Esophagus squamous epithelium (tissue), 5 donors: ENCODE data around the gene RTKN. TPM values are rescaled to one million over a fixed set of nuclear protein-coding genes. Genes with fewer than 3 reads are reported as not detected.

Source experiments
- DNase-seq: peaks from one replicate; lab custom pipeline; 2025; lab: John Stamatoyannopoulos, UW
- H3K27ac ChIP-seq, 4 donors: fragments of 200-600 bp; sonication (generic); one replicate each; pipeline ENCODE4 v1.5.1; 2016 to 2019; ENCODE audit warnings: mild to moderate bottlenecking in 1 of 4
- H3K27me3 ChIP-seq, 4 donors: fragments of 200-600 bp; sonication (generic); 1 replicate in 3 of 4; 2 replicates in 1 of 4; pipeline versions ENCODE4 v1.5.1 to v1.6.0; 2017 to 2021; ENCODE audit warnings: antibody characterized with exemption in 1 of 4
- H3K36me3 ChIP-seq, 3 donors: fragments of 200-600 bp; sonication (generic); one replicate each; pipeline ENCODE4 v1.5.1; 2016 to 2019
- H3K4me1 ChIP-seq, 3 donors: fragments of 200-600 bp; sonication (generic); one replicate each; pipeline ENCODE4 v1.5.1; 2017 to 2019
- H3K4me3 ChIP-seq, 4 donors: fragments of 200-600 bp; sonication (generic); 1 replicate in 3 of 4; 2 replicates in 1 of 4; pipeline ENCODE4 v1.5.1; 2016 to 2019; ENCODE audit warnings: mild to moderate bottlenecking in 2 of 4, moderate library complexity in 1 of 4
- H3K9me3 ChIP-seq, 3 donors: fragments of 200-600 bp; sonication (generic); one replicate each; pipeline ENCODE4 v1.5.1; 2016 to 2019
- POLR2A ChIP-seq, 4 donors: fragments of 450-650 bp; IDR thresholded peaks; one replicate each; pipeline ENCODE4 v1.6.1; 2017; ENCODE audit warnings: antibody characterized with exemption in 4 of 4, mild to moderate bottlenecking in 4 of 4, moderate library complexity in 3 of 4
- WGBS, 2 donors: methylation state at CpG; one replicate each; pipeline ENCODE4 v1.1.5; 2018; 5-methylcytosine and 5-hydroxymethylcytosine counted together
- intact Hi-C: fragments of 100-400 bp; cut with DNase I; formaldehyde crosslinking; loops from one replicate; pipeline ENCODE4 v1.15.0; 2022
- total RNA-seq, 4 donors: library from RNA; depleted of rRNA; stranded (reverse); fragments of >200 nt; gene quantifications; one replicate each; pipeline ENCODE4 v1.1.0, GENCODE V29; 2016
- TF ChIP-seq, protein P1 (sequence below), 6 experiments: fragments of 450-650 bp in 4 of 6; fragments of 200-600 bp in 2 of 6; sonication (generic) in 2 of 6; IDR thresholded peaks; one replicate each; pipeline ENCODE4 v1.5.1; 2016 to 2019; ENCODE audit warnings: antibody characterized with exemption in 6 of 6, mild to moderate bottlenecking in 4 of 6, moderate library complexity in 4 of 6
- donor health status: DM: yes; HTN: yes; CAD: no.

RTKN gene
- total RNA-seq, 4 donors from 2014 or later, result 20.2 to 37.8 (median 27.9) TPM

DNA sequence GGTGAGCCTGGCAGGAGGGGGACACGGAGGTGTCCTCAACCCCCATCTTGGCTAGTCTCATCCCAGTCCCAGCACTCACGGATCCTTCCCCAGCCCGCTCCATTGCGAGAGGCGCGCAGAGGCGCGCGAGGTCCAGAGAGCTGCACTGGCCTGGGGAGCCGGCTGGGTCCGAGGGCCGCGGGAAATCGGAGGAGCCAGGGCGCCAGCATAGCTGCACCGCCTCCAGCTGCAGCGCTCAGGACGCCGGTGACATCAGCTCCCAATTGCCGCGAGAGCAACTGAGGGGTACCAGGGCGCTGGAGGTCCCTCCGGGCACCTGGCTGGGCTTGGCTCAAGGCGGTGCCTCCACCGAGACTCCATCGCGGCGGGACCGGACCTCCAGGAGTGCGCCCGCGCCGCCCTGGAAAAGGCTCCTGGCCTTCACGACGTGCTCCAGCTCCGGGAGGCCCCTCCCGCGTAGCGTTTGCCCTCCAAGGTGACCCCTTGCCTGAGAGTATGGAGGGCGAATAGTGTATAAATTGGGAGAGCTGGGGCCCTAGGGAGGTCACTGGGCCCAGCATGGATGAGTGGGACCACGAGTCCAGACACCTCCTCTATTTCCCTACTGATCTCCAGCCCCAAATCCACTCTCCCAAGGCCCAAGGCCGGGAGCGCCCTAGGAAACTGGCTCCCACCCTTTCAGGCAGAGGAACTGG is 5.5 kb downstream of the RTKN start:
- no peaks in the 10 kb centered on the region for H3K9me3 ChIP-seq
- no peak overlapping the region for H3K4me3 ChIP-seq
- H3K4me1 ChIP-seq, result peaks cover 13 to 53% (median 14%) of the 10 kb centered on the region in 3 donors
- intact Hi-C loops, result no loop called here
- H3K27me3 ChIP-seq, result peaks cover 0 to 7% (median 0%) of the 10 kb centered on the region in 4 donors
- H3K27ac ChIP-seq, result no peak overlapping the region
- no peak for DNase-seq
- 60 to 76% methylated on average over 1 to 4 of the region's 43 CpGs for WGBS, 2 donors
- H3K36me3 ChIP-seq, result peaks cover 0 to 39% (median 4%) of the 10 kb centered on the region in 3 donors
- TF ChIP-seq POLR2A (IDR thresholded peaks at IDR 0.05), result no peak
- TF ChIP-seq, protein P1, sequence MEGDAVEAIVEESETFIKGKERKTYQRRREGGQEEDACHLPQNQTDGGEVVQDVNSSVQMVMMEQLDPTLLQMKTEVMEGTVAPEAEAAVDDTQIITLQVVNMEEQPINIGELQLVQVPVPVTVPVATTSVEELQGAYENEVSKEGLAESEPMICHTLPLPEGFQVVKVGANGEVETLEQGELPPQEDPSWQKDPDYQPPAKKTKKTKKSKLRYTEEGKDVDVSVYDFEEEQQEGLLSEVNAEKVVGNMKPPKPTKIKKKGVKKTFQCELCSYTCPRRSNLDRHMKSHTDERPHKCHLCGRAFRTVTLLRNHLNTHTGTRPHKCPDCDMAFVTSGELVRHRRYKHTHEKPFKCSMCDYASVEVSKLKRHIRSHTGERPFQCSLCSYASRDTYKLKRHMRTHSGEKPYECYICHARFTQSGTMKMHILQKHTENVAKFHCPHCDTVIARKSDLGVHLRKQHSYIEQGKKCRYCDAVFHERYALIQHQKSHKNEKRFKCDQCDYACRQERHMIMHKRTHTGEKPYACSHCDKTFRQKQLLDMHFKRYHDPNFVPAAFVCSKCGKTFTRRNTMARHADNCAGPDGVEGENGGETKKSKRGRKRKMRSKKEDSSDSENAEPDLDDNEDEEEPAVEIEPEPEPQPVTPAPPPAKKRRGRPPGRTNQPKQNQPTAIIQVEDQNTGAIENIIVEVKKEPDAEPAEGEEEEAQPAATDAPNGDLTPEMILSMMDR (IDR thresholded peaks at IDR 0.05), result no peak

DNA sequence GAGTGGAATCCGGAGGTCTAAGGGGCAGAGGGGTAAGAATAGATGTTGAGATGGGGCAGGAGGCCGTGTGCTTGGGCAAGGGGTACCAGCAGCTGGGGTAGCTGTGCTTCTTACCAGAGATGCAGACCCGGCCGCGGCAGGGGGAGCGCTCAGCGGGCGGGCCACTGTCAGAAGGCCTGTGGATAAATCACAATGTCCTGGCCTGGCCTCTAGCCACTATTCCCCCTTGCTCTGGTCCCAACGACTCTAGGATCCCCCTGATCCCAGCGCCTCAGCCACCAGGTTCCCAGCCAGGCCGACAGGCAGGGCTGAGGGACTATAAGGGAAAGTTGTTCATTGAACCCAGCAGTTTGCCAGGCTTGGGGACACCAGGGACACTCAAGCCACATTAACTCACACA is 11.2 kb downstream of the RTKN start:
- H3K36me3 ChIP-seq, result peaks cover 8 to 84% (median 15%) of the 10 kb centered on the region in 3 donors
- no peaks in the 10 kb centered on the region for H3K27me3 ChIP-seq
- TF ChIP-seq, protein P1 (IDR thresholded peaks at IDR 0.05), result no peak
- TF ChIP-seq POLR2A (IDR thresholded peaks at IDR 0.05), result no peak
- H3K9me3 ChIP-seq, result no peaks in the 10 kb centered on the region
- no peak overlapping the region for H3K4me3 ChIP-seq
- DNase-seq, result no peak
- H3K4me1 ChIP-seq, result peaks cover 0 to 5% (median 0%) of the 10 kb centered on the region in 3 donors
- H3K27ac ChIP-seq, result no peak overlapping the region
- WGBS, 2 donors, result 76 to 80% methylated on average over 2 to 11 of the region's 11 CpGs
- intact Hi-C loops, result no loop called here

DNA sequence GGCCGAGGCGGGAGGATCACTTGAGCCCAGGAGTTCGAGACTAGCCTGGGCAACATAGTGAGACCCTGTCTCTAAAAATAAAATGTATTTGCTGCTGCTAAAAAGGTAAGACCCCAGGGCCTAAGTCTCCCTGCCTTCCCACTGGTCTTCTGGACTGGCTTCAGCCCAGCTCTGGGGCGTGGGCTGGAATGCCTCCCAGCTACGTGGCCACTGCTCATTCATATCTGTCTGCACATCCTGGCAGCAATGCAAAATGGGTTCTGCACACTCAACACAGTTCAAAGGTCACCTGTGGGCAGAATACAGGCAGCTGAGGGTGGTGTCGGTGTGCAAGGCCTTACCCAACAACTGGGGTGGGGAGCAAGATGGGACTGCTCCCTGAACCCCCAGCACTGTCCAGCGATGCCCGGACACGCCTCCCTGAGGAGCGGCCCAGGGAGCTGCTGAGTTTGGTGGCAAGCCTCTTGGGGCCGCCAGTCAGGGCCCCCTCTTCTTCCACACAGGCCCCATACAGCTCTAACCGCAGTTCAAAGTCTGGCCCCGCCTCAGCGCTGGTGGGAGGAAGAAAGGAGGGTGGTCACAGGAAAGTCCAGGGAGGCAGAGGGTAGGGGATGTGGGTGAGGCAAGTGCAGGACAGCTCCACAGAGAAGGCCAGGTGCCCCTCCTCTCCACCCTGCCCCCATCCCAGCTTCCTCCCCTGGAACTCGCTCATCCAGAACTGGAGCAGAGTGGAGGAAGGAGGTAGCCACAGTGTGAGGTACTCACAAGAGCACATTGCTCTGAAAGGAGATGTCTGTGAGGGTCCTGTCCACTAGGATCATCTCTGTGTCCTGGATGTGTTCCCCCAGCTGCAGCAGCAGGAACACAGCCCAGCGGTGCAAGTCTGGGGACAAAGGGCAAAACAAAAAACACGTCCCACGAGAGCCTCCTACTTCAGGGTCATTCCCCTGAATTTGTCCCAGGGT is 12.0 kb downstream of the RTKN start:
- Histone ChIP-seq H3K27me3 (no peaks in the 10 kb centered on the region), H3K27ac (no peak overlapping the region), H3K4me1 (peaks cover 0 to 10% (median 0%) of the 10 kb centered on the region in 3 donors), H3K36me3 (peaks cover 8 to 86% (median 15%) of the 10 kb centered on the region in 3 donors), H3K9me3 (no peaks in the 10 kb centered on the region), H3K4me3 (no peak overlapping the region)
- intact Hi-C loops, result no loop called here
- DNase-seq, result no peak
- 80 to 81% methylated on average over 4 to 12 of the region's 18 CpGs for WGBS, 2 donors
- no peak for TF ChIP-seq POLR2A (IDR thresholded peaks at IDR 0.05)
- TF ChIP-seq, protein P1 (IDR thresholded peaks at IDR 0.05), result no peak

DNA sequence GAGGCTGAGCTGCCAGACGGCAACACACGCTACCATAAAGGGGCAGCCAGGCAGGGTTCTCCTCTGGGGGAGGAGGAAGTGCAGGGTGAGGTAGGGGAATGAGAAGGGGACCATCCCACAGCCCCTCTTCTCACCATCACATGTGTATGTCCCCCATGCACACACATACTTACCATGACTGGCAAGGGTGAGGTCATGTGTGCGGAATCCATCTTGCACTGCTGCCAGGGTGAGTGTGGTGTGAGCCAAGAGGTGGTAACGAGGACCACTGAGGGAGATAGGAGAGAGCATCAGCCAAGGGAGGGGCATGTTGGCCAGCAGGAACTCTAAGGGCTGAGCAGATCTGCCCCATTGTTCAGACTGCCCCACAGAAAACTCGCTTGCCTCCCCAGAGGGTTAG is 13.1 kb downstream of the RTKN start:
- H3K27ac ChIP-seq, result no peak overlapping the region
- DNase-seq, result no peak
- 66 to 76% methylated on average over 3 of the region's 5 CpGs for WGBS, 2 donors
- H3K27me3 ChIP-seq, result no peaks in the 10 kb centered on the region
- H3K4me3 ChIP-seq, result no peak overlapping the region
- H3K36me3 ChIP-seq, result peaks cover 8 to 81% (median 15%) of the 10 kb centered on the region in 3 donors
- H3K4me1 ChIP-seq, result peaks cover 0 to 10% (median 0%) of the 10 kb centered on the region in 3 donors
- intact Hi-C loops, result no loop called here
- no peaks in the 10 kb centered on the region for H3K9me3 ChIP-seq
- no peak for TF ChIP-seq POLR2A (IDR thresholded peaks at IDR 0.05)
- TF ChIP-seq, protein P1 (IDR thresholded peaks at IDR 0.05), result no peak
